ENCODE results near the gene MOB3B. TPM values are rescaled to one million over a fixed set of nuclear protein-coding genes. Genes with fewer than 3 reads are reported as not detected.
"Not testable (repeated sequence)": the region's sequence is repeated elsewhere in the genome, so short reads cannot be mapped to it uniquely, and the experiment has no call there.

Gene MOB3B
- total and polyA plus RNA-seq, 11 donors: 0.42 to 2.8 (median 1.8) TPM

DNA sequence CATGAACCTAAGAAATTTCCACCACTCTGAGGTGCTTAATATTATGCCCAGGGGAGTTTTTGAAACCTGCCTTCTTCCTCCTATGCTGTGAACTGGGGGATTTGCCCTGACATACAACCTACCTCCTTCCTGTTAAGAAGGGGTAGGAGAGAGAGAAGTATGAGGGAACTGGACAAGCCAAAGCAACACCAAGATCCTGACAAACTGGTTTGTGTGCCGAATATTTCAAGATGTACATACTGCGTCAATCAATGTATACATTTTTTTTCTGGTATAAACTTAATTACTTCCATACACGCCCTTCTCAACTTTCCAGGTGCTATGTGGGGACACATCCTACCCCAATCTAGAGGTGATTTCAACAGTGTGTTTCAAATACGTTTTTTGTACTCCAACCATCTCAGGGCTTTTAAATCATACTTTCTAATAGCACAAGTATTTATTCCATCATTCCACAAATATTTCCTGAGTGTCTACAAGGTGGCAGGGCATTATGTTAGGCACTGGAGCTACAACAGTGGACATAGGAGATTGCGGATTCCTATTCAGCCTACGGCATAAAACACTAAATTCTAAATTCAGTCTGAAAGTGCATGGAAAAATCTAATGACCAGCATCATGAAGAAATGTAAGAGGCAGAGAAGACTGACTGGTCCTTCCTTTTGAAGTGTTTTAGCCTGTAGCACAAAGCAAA, 75.6 kb downstream of the MOB3B start:
- 92 to 96% (median 93%) methylated on average over 6 of the region's 6 CpGs for WGBS, 4 donors
- no peak overlapping the region for H3K4me3 ChIP-seq
- no peak overlapping the region for H3K27ac ChIP-seq
- TF ChIP-seq POLR2A (IDR thresholded peaks at IDR 0.05): no peak
- no peak for TF ChIP-seq CTCF (IDR thresholded peaks at IDR 0.05)
- ATAC-seq (no peak), DNase-seq (no peak)
- H3K36me3 ChIP-seq: peaks cover 0 to 15% (median 0%) of the 10 kb centered on the region in 9 donors
- H3K4me1 ChIP-seq: peaks cover 0 to 29% (median 13%) of the 10 kb centered on the region in 12 donors
- no peaks in the 10 kb centered on the region for H3K9me3 ChIP-seq
- intact Hi-C loops (cut with DNase I): loop anchor here in 2 of 10 donors (10.0 kb wide), 2 partner anchors 49 to 71 kb away; partner anchors contain the start of genes IFNK (in 1 of the 2) and MOB3B (in 1 of the 2)
- no peaks in the 10 kb centered on the region for H3K27me3 ChIP-seq

DNA sequence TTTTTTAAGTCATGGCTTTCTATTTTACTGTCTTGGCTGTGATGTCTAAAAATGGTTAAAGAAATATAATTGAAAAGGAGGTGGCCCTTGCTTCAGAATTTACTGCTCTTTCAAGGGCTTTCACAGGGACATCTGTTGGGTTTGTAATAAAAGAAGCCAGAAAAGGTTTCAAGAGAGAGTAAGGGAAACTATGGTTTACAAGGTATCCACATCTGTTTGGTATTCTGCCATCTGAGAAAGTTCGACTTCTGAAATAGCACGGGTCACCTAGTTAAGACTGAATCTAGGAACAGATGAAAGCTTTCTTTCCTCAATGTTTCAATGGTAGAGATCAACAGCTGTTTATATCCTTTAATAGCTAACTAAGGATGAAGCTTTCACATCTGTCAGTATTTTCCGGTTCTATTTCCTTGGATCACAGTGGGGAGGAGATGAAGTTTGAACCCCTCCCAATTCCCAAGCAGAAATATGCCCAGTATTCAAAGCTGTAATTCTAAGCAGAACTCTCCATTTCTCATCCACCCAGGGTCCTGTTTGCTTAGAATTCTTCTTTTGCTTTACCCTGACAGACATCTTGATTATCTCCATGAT, 78.3 kb downstream of the MOB3B start:
- ATAC-seq (peak in 1 of 4 donors; percentile 49), DNase-seq (no peak)
- 36 to 47% (median 42%) methylated on average over 3 of the region's 3 CpGs for WGBS, 4 donors
- Histone ChIP-seq H3K27me3 (no peaks in the 10 kb centered on the region), H3K36me3 (peaks cover 0 to 15% (median 0%) of the 10 kb centered on the region in 9 donors), H3K4me3 (no peak overlapping the region), H3K27ac (no peak overlapping the region), H3K9me3 (no peaks in the 10 kb centered on the region), H3K4me1 (peaks cover 0 to 14% (median 4%) of the 10 kb centered on the region in 12 donors)
- intact Hi-C loops (cut with DNase I): loop anchor here in 2 of 10 donors (10.0 kb wide), 2 partner anchors 47 to 73 kb away; partner anchors contain the start of genes IFNK (in 1 of the 2) and MOB3B (in 1 of the 2)
- no peak for TF ChIP-seq POLR2A (IDR thresholded peaks at IDR 0.05)
- TF ChIP-seq CTCF (IDR thresholded peaks at IDR 0.05): no peak

DNA sequence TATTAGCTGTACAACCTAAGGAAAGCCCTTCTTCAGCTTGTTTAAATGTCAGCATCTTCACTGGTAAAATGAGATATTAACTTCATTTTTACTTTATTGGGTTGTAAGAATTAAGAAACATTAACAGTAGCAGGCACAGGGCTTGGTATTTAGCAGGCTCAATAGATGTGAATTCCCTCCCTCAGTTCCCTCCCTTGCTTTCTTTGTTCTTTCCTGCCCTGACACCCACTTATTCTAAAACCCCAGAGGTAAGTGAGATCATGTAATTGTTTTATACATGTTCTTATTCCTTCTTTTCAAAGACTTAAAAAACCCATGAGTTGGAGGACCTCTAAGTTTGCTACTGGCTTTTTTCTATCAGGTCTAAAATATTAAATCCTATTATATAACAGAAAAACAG, 78.9 kb downstream of the MOB3B start:
- DNase-seq (no peak), ATAC-seq (no peak)
- TF ChIP-seq POLR2A (IDR thresholded peaks at IDR 0.05) (no peak), CTCF (IDR thresholded peaks at IDR 0.05) (no peak)
- Histone ChIP-seq H3K9me3 (no peaks in the 10 kb centered on the region), H3K4me3 (no peak overlapping the region), H3K27me3 (no peaks in the 10 kb centered on the region), H3K4me1 (peaks cover 0 to 14% (median 4%) of the 10 kb centered on the region in 12 donors), H3K36me3 (peaks cover 0 to 15% (median 0%) of the 10 kb centered on the region in 9 donors), H3K27ac (no peak overlapping the region)
- intact Hi-C loops (cut with DNase I): loop anchor here in 2 of 10 donors (10.0 kb wide), 2 partner anchors 46 to 74 kb away; partner anchors contain the start of genes IFNK (in 1 of the 2) and MOB3B (in 1 of the 2)

DNA sequence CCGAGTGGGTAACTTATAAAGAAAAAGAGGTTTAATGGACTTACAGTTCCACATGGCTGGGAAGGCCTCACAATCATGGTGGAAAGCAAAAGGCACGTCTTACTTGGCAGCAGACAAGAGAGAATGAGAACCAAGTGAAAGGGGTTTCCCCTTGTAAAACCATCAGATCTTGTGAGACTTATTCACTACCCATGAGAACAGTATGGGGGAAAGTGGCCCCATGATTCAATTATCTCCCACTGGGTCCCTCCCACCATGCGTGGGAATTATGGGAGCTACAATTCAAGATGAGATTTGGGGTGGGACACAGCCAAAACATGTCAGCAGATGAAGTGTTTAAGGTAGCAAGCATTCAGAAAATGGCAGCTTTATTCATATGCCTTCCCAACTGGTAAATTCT, 81.3 kb downstream of the MOB3B start:
- H3K4me3 ChIP-seq; H3K27ac ChIP-seq; H3K27me3 ChIP-seq; intact Hi-C loops (cut with DNase I); ATAC-seq; H3K9me3 ChIP-seq; H3K36me3 ChIP-seq; DNase-seq: not testable (repeated sequence)
- WGBS, 4 donors: 89 to 92% (median 91%) methylated on average over 3 of the region's 3 CpGs
- H3K4me1 ChIP-seq: peaks cover 0 to 14% (median 4%) of the 10 kb centered on the region in 12 donors
